Epithelial cell of prostate (primary cell): Measurements from ENCODE around the gene NEK4.
"Not testable (repeated sequence)": the region's sequence is repeated elsewhere in the genome, so short reads cannot be mapped to it uniquely, and the experiment has no call there.

ENCODE experiments used
- DNase-seq: peaks from one replicate; pipeline ENCODE4 v3.0.0-alpha.2; 2011; ENCODE audit warnings: low read depth, low spot score
- H3K27ac ChIP-seq: fragments of 450-650 bp; 2 replicates; pipeline ENCODE4 v1.5.1; 2017; ENCODE audit warnings: mild to moderate bottlenecking

The NEK4 gene

DNA sequence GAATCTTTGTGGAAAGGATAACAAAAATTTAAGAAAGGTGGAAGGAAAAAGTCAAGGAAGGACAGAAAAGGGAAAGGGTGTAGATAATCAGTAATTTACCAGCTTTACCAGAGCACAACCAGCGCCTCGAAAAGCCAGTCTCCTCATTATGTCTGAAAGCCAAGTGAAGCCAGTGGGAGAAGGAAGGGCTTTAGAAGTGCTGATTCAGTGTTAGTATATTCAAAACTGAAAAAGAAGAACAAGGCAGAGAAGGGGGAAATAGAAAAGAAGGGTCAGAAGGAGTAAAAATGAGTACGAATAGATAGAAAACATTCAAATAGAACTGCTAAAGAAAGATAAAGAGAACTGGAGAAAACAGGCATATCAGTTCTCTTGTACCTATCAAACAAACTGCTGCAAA is 89.1 kb downstream of the NEK4 start:
- peak overlapping the region; percentile 24 for H3K27ac ChIP-seq
- DNase-seq, result no peak

DNA sequence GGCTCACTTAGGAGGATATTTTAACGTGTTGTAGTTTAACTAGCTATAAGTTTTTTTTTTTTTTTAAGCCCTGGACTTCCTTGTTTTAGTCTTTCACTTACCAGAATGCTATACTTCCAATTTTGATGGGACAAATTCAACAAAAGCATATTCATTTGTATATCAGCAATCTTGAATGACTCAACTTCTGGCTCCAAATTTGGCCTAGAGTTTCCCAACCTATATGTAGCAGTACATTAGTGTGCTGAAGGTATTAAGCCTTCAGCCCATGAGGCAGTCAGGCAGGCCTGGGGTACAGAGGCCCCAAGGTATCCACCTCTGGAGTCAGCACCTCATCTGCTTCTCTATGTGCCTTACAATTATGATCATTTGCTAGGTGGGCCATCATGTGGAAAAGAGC is 90.9 kb downstream of the NEK4 start:
- H3K27ac ChIP-seq, result peak overlapping the region; percentile 48
- no peak for DNase-seq

DNA sequence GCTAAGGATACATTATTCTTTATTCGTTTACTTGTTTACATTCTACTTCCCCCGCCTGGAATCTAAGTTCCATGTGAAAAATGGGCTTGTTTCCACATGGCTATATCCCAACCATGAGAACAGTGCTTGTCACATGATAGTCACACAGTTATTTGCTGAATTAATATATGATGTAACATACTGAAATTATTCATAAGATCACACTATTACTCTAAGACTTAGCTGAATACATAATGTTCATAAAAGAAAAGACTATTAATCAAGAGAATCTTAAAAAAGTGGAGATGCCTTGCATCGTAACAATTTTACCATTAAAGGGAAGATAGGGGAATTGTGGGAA is 91.6 kb downstream of the NEK4 start:
- no peak for DNase-seq
- peak overlapping the region; percentile 48 for H3K27ac ChIP-seq

DNA sequence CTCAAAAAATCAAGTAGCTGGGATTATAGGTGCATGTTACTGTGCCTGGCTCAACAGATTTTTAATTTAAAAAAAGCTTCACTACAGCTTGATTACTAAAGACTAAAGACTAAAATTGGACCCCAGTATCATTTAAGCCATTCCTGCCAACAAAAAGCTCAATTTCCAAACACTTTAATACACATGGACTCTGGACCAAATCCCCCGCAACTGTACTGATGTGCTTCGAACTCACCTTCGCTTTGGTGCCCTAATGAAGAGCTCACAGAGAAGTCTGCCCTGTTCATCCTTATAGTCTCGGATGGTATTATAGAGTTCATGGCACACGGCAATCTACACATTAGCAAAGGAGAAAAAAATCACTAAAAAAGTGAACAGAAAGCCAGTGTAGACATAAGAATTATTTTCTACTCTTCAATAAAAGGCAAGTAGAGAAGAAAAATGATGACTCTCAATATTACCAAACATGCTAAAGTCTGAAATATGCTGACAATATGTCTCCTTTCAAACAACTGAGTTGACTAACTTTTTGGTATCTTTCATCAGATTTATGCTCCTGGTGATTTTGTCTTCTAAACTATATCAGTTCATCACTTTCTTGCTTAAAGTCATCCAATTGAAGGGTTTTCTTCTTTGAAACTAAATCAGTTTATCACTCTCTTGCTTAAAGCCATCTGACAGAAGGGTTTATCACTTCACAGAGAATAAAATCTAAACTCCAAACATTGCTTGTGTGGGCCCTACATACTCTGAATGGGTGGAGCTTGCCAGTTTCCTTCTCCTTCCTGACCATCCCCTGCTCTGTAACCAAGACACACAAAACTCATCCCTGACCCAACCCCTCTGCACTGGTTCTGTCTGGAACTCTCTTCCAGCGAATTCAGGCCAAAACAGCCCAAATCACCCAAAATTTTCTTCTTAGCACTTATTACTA is 92.2 kb downstream of the NEK4 start:
- H3K27ac ChIP-seq, result peak overlapping the region; percentile 48
- DNase-seq, result no peak

DNA sequence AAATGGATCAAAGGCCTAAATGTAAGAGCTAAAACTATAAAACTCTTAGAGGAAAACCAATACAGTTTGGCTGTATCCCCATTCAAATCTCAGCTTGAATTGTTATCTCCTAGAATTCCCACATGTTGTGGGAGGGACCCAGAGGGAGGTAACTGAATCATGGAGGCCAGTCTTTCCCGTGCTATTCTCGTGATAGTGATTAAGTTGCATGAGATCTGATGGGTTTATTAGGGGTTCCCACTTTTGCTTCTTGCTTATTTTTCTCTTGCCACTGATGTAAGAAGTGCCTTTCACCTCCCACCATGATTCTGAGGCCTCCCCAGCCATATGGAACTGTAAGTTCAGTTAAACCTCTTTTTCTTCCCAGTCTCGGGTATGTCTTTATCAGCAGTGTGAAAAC is 94.5 kb downstream of the NEK4 start:
- not testable (repeated sequence) for DNase-seq, H3K27ac ChIP-seq

DNA sequence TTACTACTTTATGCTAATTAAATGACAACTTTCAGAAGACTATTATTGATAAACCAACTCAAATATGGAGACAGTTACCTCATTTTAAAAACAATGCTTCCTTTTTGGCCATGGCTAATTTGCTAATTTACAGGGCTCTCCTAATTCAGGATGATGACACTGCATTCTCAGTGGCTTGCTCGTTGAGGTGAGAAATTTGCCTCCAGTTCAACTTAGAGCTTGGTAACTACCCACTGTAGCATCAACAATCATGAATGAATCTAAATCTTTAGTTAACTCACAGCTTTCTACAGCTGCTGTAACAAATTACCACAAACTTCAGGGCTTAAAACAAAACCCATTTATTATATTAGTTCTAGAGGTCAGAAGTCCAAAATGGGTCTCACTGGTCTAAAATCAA is 99.1 kb downstream of the NEK4 start:
- H3K27ac ChIP-seq, result peak overlapping the region; percentile 76
- DNase-seq, result no peak

- peak; percentile 97 for DNase-seq
- peak overlapping the region; percentile 76 for H3K27ac ChIP-seq
Measured at GRCh38 chr3:52670621-52671521, 99.9 kb downstream of the NEK4 start.

DNA sequence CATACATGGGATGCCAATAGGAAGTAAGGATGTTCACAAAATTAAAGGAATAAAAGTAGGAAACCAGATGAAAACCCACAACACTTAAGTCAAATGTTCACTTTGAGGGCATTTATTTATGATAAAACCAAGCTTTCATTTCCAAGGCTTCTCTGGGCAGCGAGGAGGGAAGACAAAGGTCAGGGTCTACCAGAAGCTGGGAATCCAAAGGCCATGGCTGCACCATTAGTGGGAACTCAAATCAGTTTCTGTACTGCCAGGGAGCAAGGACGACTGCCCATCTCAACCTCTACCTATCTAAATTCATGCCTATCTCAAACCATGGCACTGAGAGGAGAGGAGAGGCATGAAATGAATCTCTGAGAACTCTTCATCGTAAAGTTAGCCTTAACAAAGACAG is 107.6 kb downstream of the NEK4 start:
- no peak for DNase-seq
- no peak overlapping the region for H3K27ac ChIP-seq

- H3K27ac ChIP-seq, result no peak overlapping the region
- DNase-seq, result no peak
Measured at GRCh38 chr3:52660046-52660445, 110.7 kb downstream of the NEK4 start.
